ENCODE results near the gene CUX1. TPM values are rescaled to one million over a fixed set of nuclear protein-coding genes. Genes with fewer than 3 reads are reported as not detected.

Gene CUX1
- total and polyA plus RNA-seq, 10 of the 15 experiments (the other 5 are each of a cell fraction or from before 2014, with no cell fraction given) = 6.1 to 48.6 (median 25.9) TPM

DNA sequence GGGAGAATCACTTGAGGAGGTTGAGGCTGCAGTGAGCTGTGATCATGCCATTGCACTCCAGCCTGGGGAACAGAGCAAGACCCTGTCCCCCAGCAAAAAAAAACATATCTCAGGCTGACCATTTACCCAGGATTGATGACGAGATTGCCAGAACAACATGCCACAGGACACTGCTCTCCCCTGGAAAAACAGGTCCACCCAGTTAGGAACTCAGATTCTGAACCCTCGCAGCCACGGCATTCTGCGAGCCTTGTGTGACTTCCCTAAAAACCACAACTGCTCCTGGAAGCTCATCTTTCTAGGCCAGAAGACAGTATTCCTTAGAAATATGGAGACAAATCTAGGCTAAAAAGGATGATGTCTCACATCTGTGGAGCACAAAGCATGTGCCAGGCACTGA is 427.2 kb downstream of the CUX1 start:
- no TSS peak for BruUV-seq (replicated peaks)
- CTCF ChIA-PET = no interaction called here
- in situ Hi-C loops (cut with MboI) = no loop called here
- peaks cover 6% of the 10 kb centered on the region for H3K4me1 ChIP-seq (ENCODE audit: control insufficient read depth, insufficient read depth, low read length)
- WGBS (ENCODE audit: insufficient coverage, insufficient replicate concordance, low lambda C conversion rate, missing lambda C conversion rate) = 63% methylated on average over 4 of the region's 4 CpGs
- no peaks in the 10 kb centered on the region for H4K20me1 ChIP-seq (ENCODE audit: control insufficient read depth, insufficient read depth)
- POLR2A ChIA-PET = no interaction called here
- no peak overlapping the region for H3K4me2 ChIP-seq (ENCODE audit: control insufficient read depth, insufficient read depth)
- H3K9me3 ChIP-seq (replicated peaks; ENCODE audit: control insufficient read depth, insufficient read depth, low read length) = no peaks in the 10 kb centered on the region
- H3K4me3 ChIP-seq = no peak overlapping the region
- no peak for TF ChIP-seq NFXL1 (IDR thresholded peaks at IDR 0.05; ENCODE audit: borderline replicate concordance)
- TF ChIP-seq, protein P1, sequence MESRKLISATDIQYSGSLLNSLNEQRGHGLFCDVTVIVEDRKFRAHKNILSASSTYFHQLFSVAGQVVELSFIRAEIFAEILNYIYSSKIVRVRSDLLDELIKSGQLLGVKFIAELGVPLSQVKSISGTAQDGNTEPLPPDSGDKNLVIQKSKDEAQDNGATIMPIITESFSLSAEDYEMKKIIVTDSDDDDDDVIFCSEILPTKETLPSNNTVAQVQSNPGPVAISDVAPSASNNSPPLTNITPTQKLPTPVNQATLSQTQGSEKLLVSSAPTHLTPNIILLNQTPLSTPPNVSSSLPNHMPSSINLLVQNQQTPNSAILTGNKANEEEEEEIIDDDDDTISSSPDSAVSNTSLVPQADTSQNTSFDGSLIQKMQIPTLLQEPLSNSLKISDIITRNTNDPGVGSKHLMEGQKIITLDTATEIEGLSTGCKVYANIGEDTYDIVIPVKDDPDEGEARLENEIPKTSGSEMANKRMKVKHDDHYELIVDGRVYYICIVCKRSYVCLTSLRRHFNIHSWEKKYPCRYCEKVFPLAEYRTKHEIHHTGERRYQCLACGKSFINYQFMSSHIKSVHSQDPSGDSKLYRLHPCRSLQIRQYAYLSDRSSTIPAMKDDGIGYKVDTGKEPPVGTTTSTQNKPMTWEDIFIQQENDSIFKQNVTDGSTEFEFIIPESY (IDR thresholded peaks at IDR 0.05) = no peak
- no peak for TF ChIP-seq HDAC6 (IDR thresholded peaks at IDR 0.05; ENCODE audit: unreplicated experiment)
- TF ChIP-seq BACH1 (IDR thresholded peaks at IDR 0.05; ENCODE audit: borderline replicate concordance) = no peak
- no peak for TF ChIP-seq CHD1 (IDR thresholded peaks at IDR 0.05; ENCODE audit: low read depth, low read length)
- no peak for TF ChIP-seq RUNX3 (IDR thresholded peaks at IDR 0.05; ENCODE audit: low read length)
- TF ChIP-seq ATF7 (IDR thresholded peaks at IDR 0.05; ENCODE audit: low read depth) = no peak
- TF ChIP-seq IRF4 (IDR thresholded peaks at IDR 0.05; ENCODE audit: low read depth, low read length) = no peak
- no peak for TF ChIP-seq TCF7 (IDR thresholded peaks at IDR 0.05; ENCODE audit: borderline replicate concordance)
- TF ChIP-seq KDM1A (IDR thresholded peaks at IDR 0.05; ENCODE audit: borderline replicate concordance) = no peak
- no peak for TF ChIP-seq ZNF384 (IDR thresholded peaks at IDR 0.05; ENCODE audit: borderline replicate concordance, low read depth, low read length)
- no peak for TF ChIP-seq HDGF (IDR thresholded peaks at IDR 0.05)
- TF ChIP-seq, protein P2, sequence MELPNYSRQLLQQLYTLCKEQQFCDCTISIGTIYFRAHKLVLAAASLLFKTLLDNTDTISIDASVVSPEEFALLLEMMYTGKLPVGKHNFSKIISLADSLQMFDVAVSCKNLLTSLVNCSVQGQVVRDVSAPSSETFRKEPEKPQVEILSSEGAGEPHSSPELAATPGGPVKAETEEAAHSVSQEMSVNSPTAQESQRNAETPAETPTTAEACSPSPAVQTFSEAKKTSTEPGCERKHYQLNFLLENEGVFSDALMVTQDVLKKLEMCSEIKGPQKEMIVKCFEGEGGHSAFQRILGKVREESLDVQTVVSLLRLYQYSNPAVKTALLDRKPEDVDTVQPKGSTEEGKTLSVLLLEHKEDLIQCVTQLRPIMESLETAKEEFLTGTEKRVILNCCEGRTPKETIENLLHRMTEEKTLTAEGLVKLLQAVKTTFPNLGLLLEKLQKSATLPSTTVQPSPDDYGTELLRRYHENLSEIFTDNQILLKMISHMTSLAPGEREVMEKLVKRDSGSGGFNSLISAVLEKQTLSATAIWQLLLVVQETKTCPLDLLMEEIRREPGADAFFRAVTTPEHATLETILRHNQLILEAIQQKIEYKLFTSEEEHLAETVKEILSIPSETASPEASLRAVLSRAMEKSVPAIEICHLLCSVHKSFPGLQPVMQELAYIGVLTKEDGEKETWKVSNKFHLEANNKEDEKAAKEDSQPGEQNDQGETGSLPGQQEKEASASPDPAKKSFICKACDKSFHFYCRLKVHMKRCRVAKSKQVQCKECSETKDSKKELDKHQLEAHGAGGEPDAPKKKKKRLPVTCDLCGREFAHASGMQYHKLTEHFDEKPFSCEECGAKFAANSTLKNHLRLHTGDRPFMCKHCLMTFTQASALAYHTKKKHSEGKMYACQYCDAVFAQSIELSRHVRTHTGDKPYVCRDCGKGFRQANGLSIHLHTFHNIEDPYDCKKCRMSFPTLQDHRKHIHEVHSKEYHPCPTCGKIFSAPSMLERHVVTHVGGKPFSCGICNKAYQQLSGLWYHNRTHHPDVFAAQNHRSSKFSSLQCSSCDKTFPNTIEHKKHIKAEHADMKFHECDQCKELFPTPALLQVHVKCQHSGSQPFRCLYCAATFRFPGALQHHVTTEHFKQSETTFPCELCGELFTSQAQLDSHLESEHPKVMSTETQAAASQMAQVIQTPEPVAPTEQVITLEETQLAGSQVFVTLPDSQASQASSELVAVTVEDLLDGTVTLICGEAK (IDR thresholded peaks at IDR 0.05; ENCODE audit: borderline replicate concordance) = no peak
- TF ChIP-seq NFYB (IDR thresholded peaks at IDR 0.05; ENCODE audit: insufficient read depth, low read depth, low read length) = no peak
- H3K27me3 ChIP-seq (replicated peaks in 1 of 2; ENCODE audit: control insufficient read depth in 2 of 2, insufficient read depth in 2 of 2, low read length in 1 of 2) = no peaks in the 10 kb centered on the region
- SMC1A ChIA-PET (ENCODE audit: uncharacterized antibody, unreplicated experiment) = no interaction called here
- H3K36me3 ChIP-seq (ENCODE audit: control insufficient read depth in 2 of 2, insufficient read depth in 2 of 2, low read length in 1 of 2) = peaks cover 4 to 10% of the 10 kb centered on the region in 2 experiments
- H3K27ac ChIP-seq (ENCODE audit: control insufficient read depth, insufficient read depth) = no peak overlapping the region
- ATAC-seq (no peak), FAIRE-seq (no peak), DNase-seq (ENCODE audit: low read depth, low spot score) (no peak)
- H3K79me2 ChIP-seq (ENCODE audit: control insufficient read depth, insufficient read depth, low read length) = no peaks in the 10 kb centered on the region
- RAD21 ChIA-PET (ENCODE audit: unreplicated experiment) = no interaction called here
- intact Hi-C loops (cut with micrococcal nuclease; ENCODE audit: unreplicated experiment) = no loop called here
- H2AFZ ChIP-seq (ENCODE audit: control insufficient read depth, low read depth, low read length) = no peak overlapping the region
- H3K9ac ChIP-seq (ENCODE audit: control insufficient read depth, insufficient read depth, low read length) = no peak overlapping the region
